ENCODE data around the gene NME4.

Gene NME4

DNA sequence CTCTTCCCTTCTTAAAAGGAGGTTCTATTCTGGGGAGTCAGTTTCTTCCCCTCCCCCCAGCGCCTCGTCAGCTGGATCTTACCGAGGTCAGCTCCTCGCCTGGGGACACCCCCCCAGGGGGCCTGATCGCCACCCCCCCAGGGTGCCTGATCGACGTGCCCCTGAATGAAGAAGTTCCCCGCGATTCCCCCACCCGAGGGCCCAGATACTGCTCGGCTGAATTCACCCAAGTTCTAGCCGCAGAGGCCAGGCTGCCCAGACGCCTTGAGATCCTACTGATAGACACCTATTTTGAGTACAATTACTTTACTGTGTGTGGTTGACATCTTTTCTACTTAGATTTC lies 29.9 kb downstream of the NME4 start:
- DNase-seq (ENCODE audit: low read depth): no peak

- DNase-seq (ENCODE audit: low read depth): no peak
Measured at GRCh38 chr16:427250-427649, 30.3 kb downstream of the NME4 start.

GRCh38 chr16:430904-431303 lies 33.9 kb downstream of the NME4 start:
- no peak for DNase-seq (ENCODE audit: low read depth)

DNA sequence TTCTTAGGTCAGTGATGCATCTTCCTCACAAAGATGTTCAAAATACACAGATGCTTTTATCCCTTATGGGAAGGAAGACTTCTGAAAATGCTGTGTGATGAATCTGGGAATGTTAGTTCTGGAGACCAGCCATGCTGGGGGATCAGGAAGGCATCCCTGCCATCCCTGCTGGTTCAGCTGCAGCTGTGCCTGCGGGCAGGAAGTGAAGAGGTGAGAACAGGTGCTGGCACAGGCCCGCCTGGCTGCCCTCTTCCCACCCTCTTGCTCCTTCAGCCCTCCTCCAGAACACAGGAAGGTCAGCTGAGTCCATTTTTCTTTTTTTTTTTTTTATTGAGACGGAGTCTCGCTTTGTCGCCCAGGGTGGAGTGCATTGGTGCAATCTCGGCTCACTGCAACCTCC lies 43.6 kb downstream of the NME4 start:
- no peak for DNase-seq (ENCODE audit: low read depth)

- no peak for DNase-seq (ENCODE audit: low read depth)
Measured at GRCh38 chr16:441447-441846, 44.4 kb downstream of the NME4 start.

GRCh38 chr16:442976-443375 lies 46.0 kb downstream of the NME4 start:
- no peak for DNase-seq (ENCODE audit: low read depth)

GRCh38 chr16:444027-444426 lies 47.0 kb downstream of the NME4 start:
- no peak for DNase-seq (ENCODE audit: low read depth)

GRCh38 chr16:445566-445965 lies 48.6 kb downstream of the NME4 start:
- DNase-seq (ENCODE audit: low read depth): no peak
